Endodermal cell (in vitro differentiated cells): ENCODE data around the gene DRD4. TPM values are rescaled to one million over a fixed set of nuclear protein-coding genes. Genes with fewer than 3 reads are reported as not detected.

Experiments used
- DNase-seq: peaks from one replicate; pipeline ENCODE4 v3.0.0-alpha.2; 2017
- H3K27ac ChIP-seq: 2 replicates; pipeline ENCODE4 v1.5.1; 2013; ENCODE audit warnings: mild to moderate bottlenecking, low read depth, low read length, moderate library complexity
- H3K27me3 ChIP-seq: 2 replicates; pipeline ENCODE4 v1.6.1; 2013; ENCODE audit warnings: mild to moderate bottlenecking, low read length, moderate library complexity; ENCODE audit not compliant: insufficient read depth, control insufficient read depth, poor library complexity, severe bottlenecking
- H3K36me3 ChIP-seq: 2 replicates; pipeline ENCODE4 v1.7.0; 2013; ENCODE audit warnings: mild to moderate bottlenecking, low read length, moderate library complexity; ENCODE audit not compliant: control insufficient read depth, insufficient read depth
- H3K4me1 ChIP-seq: one replicate; pipeline ENCODE4 v1.7.0; 2013; ENCODE audit warnings: low read length; ENCODE audit not compliant: control insufficient read depth, insufficient read depth
- H3K4me3 ChIP-seq: 2 replicates; pipeline ENCODE4 v1.5.1; 2013; ENCODE audit warnings: mild to moderate bottlenecking, low read length, moderate library complexity
- H3K9ac ChIP-seq: 2 replicates; pipeline ENCODE4 v1.6.1; 2013; ENCODE audit warnings: mild to moderate bottlenecking, low read length, moderate library complexity; ENCODE audit not compliant: poor library complexity, severe bottlenecking; ENCODE audit errors: extremely low read depth
- H3K9me3 ChIP-seq: 2 replicates; pipeline ENCODE4 v1.6.1; 2013; ENCODE audit warnings: mild to moderate bottlenecking, low read length, moderate library complexity; ENCODE audit not compliant: control insufficient read depth
- H3K27ac Mint-ChIP-seq: 2 replicates; pipeline ENCODE4 v1.8.0; 2020; ENCODE audit warnings: mixed read lengths
- H3K27me3 Mint-ChIP-seq: 2 replicates; pipeline ENCODE4 v1.8.0; 2021; ENCODE audit warnings: mild to moderate bottlenecking, mixed read lengths; ENCODE audit not compliant: insufficient read depth
- H3K36me3 Mint-ChIP-seq: 2 replicates; pipeline ENCODE4 v1.8.0; 2020; ENCODE audit warnings: low read depth, mixed read lengths
- H3K4me1 Mint-ChIP-seq: 2 replicates; pipeline ENCODE4 v1.8.0; 2020; ENCODE audit warnings: mixed read lengths
- H3K4me3 Mint-ChIP-seq: 2 replicates; pipeline ENCODE4 v1.8.0; 2020; ENCODE audit warnings: mild to moderate bottlenecking, moderate library complexity, mixed read lengths
- H3K9me3 Mint-ChIP-seq: 2 replicates; pipeline ENCODE4 v1.8.0; 2020; ENCODE audit warnings: mild to moderate bottlenecking, mixed read lengths
- CTCF ChIP-seq: fragments of 200-600 bp; sonication (generic); conservative IDR thresholded peaks from 2 replicates; pipeline ENCODE4 v1.5.0; 2021; ENCODE audit warnings: antibody characterized with exemption, mild to moderate bottlenecking
- WGBS, 2 experiments: methylation state at CpG; one replicate each; pipeline versions ENCODE4 v1.1.5 to v1.1.7; 2013; ENCODE audit warnings: missing lambda C conversion rate in 2 of 2, mixed read lengths in 1 of 2; ENCODE audit not compliant: insufficient coverage in 1 of 2, insufficient read length in 1 of 2; 5-methylcytosine and 5-hydroxymethylcytosine counted together
- total RNA-seq, 2 donors: library from RNA; stranded (reverse); fragmentation: NEBNext Ultra II Directional in 1 of 2; extraction: Animal tissue kit (Norgen Biotek cat#: 25700) in 1 of 2; gene quantifications; 2 replicates in 1 of 2; 3 replicates in 1 of 2; pipeline ENCODE4 v1.2.1, GENCODE V29; 2021

Gene DRD4
- total RNA-seq, 2 donors from 2014 or later, result 1.8 to 2.7 TPM

GRCh38 chr11:606245-606644 is 30.8 kb upstream of the DRD4 start:
- Mint-ChIP-seq H3K27ac (no peak overlapping the region), H3K27me3 (no peaks in the 10 kb centered on the region), H3K36me3 (peaks cover 59% of the 10 kb centered on the region), H3K4me1 (no peaks in the 10 kb centered on the region), H3K9me3 (no peaks in the 10 kb centered on the region), H3K4me3 (no peak overlapping the region)
- no peaks in the 10 kb centered on the region for H3K27me3 ChIP-seq
- no peak for DNase-seq
- no peak overlapping the region for H3K9ac ChIP-seq
- H3K9me3 ChIP-seq, result no peaks in the 10 kb centered on the region
- 94 to 96% methylated on average over 12 to 19 of the region's 19 CpGs for WGBS, 2 experiments
- no peak for TF ChIP-seq CTCF
- peaks cover 69% of the 10 kb centered on the region for H3K36me3 ChIP-seq
- no peak overlapping the region for H3K27ac ChIP-seq
- H3K4me1 ChIP-seq, result no peaks in the 10 kb centered on the region
- H3K4me3 ChIP-seq, result no peak overlapping the region

GRCh38 chr11:607020-607780 is 29.9 kb upstream of the DRD4 start:
- Mint-ChIP-seq H3K36me3 (peaks cover 52% of the 10 kb centered on the region), H3K4me1 (no peaks in the 10 kb centered on the region), H3K9me3 (no peaks in the 10 kb centered on the region), H3K4me3 (no peak overlapping the region), H3K27me3 (no peaks in the 10 kb centered on the region), H3K27ac (no peak overlapping the region)
- TF ChIP-seq CTCF, result no peak
- no peaks in the 10 kb centered on the region for H3K27me3 ChIP-seq
- no peak overlapping the region for H3K9ac ChIP-seq
- no peaks in the 10 kb centered on the region for H3K4me1 ChIP-seq
- no peak for DNase-seq
- peaks cover 69% of the 10 kb centered on the region for H3K36me3 ChIP-seq
- no peaks in the 10 kb centered on the region for H3K9me3 ChIP-seq
- WGBS, 2 experiments, result 94 to 95% methylated on average over 17 to 35 of the region's 35 CpGs
- no peak overlapping the region for H3K27ac ChIP-seq
- H3K4me3 ChIP-seq, result no peak overlapping the region

GRCh38 chr11:607971-608659 is 29.0 kb upstream of the DRD4 start:
- Mint-ChIP-seq H3K4me1 (no peaks in the 10 kb centered on the region), H3K4me3 (no peak overlapping the region), H3K27me3 (no peaks in the 10 kb centered on the region), H3K27ac (no peak overlapping the region), H3K36me3 (peaks cover 49% of the 10 kb centered on the region), H3K9me3 (no peaks in the 10 kb centered on the region)
- no peak for DNase-seq
- Histone ChIP-seq H3K9me3 (no peaks in the 10 kb centered on the region), H3K4me1 (no peaks in the 10 kb centered on the region), H3K27me3 (no peaks in the 10 kb centered on the region), H3K36me3 (peaks cover 70% of the 10 kb centered on the region), H3K9ac (no peak overlapping the region), H3K4me3 (no peak overlapping the region), H3K27ac (no peak overlapping the region)
- TF ChIP-seq CTCF, result no peak
- WGBS, 2 experiments, result 97% methylated on average over 29 to 45 of the region's 45 CpGs
